Cardiac septum (tissue), 1 donor: ENCODE results near the gene KRT75. TPM values are rescaled to one million over a fixed set of nuclear protein-coding genes. Genes with fewer than 3 reads are reported as not detected.

Source experiments
- DNase-seq: peaks from one replicate; pipeline ENCODE4 v3.0.0-alpha.2; 2020; ENCODE audit warnings: low spot score
- intact Hi-C: fragments of 100-400 bp; cut with DNase I; formaldehyde crosslinking; loops from one replicate; pipeline ENCODE4 v1.14.0; 2022
- total RNA-seq: library from RNA; stranded (reverse); fragmentation: NEBNext Ultra II Directional; extraction: Animal tissue kit (Norgen Biotek cat#: 25700); gene quantifications from one replicate; pipeline ENCODE4 v1.2.1, GENCODE V29; 2021
- donor health status: DM: no; HTN: no; CAD: no.

The KRT75 gene
- total RNA-seq, 1 donor from 2014 or later: not detected

DNA sequence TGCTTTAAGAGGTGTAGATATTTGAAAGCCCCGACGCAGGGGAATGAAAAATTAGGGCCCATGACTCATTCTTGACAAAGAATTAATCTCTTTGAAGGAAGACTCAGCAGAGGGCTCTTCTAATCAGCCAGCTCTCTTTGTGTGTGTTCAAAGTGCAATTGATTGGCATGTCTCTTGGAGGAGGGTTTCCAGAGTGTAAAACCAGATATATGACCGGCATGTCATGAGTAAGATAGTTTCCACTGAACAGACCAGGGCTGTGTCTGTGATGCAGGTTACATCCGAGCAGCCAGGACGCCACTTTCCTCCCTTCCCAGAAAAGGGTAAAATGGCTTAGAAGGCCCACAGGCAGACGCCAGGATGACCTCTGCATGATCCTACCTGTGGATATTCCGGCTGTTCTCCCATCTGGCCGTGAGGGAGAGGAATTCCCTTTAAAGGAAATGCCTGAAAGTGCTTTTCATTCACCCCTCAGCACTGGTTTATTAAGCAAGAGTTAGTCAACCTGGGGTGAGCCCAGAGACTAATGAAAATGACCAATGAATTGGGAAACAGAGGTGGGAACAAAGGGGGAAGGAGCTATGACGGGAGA is 7.2 kb upstream of the KRT75 start:
- intact Hi-C loops: no loop called here
- DNase-seq: no peak

DNA sequence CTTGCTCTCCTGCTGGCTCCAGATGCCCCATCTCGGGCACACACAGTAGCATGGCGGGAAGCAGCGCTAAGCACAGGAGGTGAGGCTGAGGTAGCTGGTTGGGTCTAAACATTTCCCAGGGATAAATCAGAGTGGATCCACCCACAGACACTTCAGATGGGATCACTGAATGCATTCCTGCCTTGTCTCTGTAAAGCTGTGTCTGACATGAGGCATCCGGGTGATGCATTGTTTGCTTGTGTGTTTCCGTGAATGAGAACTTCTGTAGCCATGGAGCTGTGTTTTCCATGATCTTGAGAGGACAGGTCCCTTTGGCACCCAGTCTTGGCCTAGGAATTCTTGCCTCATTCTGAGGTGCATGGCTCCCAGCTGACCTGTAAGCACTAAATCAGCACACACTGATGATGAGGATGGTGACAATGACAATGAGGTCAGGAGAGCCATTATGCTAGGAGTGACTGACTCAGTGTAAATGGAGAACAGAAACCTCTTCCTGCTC is 6.7 kb upstream of the KRT75 start:
- intact Hi-C loops: no loop called here
- DNase-seq: no peak

DNA sequence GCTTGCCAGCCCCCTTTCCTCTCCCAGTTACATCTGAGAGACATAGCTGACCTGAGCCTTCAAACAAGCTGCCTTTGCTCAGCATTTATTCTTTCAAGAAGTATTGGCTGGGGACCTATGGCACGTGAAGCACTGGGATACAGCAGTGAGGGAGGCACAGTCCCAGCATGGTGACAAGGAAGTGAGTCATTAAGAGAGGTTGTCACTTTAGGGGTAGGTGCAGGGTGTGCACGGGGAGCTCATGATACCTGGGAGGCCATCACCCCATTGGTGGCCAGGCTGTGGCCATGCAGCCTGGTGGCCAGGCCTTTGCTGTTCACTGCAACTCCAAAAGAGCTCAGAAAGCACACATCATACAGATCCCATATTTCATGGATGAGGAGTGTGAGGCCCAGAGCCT is 5.7 kb upstream of the KRT75 start:
- intact Hi-C loops: no loop called here
- no peak for DNase-seq

DNA sequence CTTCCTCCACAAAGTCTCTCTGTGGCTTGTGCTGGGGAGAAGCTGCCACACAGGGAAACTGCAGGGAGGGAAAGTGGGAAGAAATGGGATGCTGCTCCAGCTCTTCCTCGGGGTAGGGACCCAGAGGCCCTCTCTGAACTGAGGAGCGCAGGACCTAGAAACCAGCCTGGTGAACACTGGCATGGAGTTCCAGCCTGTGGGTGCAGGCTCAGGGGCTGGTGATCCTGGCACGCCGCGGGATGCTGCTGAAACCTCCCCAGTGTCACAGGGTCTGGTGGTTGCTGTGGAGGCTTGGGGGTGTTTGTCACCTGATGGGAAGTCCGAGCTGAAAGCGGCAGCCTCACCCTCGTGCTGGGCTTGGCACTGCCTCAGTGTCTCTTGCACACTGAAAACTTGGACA is 5.2 kb upstream of the KRT75 start:
- intact Hi-C loops: no loop called here
- DNase-seq: no peak

DNA sequence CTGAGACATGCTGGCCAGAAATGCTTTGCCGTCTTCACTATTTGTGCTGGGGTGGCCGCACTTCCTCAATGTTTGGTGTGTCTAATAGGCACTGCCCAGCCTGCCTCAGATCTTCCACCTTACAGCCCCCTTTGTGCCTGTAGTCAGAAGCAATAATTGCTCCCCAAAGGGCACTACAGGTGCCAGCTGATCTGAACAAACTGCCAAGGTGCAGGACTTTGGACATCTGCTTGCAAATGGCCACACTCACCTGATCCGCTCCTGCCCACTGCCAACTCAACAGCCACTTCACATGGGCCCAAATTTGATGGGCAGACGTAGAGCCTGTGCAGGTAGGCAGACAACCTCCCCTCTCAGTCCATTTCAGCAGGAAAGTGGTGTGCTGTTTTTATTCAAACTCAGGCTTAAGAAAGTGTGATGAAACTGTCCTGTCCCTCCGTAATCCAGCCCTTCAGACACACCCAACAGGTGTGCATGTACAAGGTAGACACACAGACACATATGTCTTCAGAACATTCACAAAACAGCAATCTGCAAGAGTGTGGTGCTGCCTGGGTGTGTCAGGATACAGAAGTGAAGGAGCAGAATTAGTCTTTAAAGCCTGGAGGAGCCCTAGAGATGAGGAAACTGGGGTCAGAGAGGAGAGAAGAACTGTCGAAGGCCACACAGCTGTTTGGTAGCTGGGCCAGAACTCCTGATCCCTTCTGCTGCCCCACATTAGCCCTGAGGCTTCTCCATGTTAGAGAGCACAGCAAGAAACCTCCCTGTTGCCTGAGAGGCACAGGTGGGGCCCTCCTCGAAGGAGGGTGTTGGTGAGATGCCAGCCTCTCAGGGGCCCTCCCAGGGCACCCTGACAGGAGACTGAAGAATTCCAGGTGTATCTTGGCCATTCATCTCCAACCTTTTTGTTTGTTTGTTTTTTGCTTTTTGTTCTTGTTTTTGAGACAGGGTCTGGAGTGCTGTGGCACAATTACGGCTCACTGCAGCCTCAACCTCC is 4.4 kb upstream of the KRT75 start:
- intact Hi-C loops: no loop called here
- no peak for DNase-seq

DNA sequence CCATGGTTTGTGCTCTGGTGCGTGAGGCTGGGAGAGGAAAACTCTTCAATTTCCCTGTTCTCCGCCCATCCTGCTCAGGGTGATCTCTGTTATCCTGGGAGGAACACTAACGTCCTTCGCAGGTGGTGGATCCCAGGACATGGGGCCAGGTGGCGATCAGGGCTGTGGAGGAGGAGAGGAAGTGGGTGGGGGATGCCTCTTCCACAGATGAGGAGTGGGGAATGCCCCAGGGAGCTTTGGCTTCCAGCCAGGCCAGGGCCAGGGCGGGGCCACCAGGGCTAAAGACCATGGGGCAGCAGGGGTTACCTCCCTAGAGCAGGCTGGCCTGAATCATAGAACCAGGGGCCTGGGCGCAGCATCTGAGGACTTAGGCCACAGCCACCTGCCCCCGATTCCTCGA is 3.3 kb upstream of the KRT75 start:
- intact Hi-C loops: no loop called here
- DNase-seq: no peak

DNA sequence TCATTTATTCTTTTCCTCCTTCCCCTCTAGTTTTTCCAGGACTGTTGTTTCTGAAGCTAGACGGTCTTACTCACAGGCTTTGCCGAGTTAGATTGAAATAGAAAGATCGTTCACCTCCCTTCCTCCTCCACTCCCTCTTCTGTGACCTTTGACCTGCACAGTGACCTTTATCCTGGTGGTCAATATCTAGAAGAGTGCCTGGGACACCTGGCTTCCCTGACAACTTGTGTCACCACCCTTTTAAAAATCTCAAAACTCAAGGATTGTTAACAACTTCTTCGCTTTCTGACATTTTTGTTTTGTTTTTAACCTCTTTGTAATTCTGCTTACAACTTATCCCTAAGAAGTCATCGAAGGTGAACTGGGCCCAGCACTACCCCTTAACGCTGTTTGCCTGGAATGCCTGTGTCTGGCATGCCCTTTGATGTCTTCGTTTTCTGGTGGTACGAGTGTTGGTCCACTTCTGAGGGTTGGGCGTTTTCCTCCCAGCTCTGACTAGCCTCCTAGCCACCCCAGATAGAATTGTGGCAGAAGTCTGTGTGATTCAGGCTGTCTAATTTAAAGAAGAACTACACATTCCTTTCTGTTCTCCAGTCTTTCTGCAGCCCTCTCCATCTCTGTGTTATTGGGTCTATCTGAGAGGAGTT is 2.8 kb upstream of the KRT75 start:
- intact Hi-C loops: no loop called here
- no peak for DNase-seq

DNA sequence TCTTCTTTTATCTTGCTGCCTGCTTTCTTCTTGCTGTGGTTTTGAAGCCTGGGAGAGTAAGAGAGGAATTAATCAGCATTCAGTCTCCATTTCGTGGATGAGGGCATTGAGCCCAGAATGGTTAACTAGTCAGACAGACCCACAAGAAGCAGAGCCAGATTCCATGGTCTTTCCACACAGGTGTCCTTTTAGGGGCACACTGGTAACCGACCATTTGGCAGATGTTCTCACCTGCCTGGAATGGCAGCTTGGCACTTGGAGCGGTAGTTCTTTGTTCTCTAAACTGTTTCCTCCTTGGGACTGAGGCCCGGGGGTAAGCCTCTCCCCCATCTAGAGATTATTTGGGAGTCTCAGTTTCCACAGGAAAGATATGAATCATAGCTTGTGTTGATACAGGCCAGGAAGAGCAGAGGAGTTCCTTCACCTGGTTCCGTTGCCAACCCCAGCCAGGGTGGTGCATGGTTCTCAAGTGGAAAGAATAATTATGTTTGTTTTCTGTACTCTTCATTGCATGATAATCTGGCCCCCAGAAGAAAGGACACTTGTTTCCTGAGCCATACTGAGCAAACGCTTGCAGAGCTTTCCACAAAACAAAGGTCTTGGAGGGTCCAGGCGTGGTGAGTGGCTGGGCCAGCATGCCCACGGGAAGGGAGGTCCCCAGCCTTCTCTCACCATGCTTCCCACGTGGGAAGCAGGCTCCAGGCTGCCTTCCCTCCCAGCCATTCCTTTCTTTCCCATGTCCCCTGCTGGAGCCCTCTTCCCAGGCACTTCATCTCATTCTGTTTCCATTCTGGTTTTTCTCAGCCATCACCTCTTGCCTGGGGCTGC is 2.0 kb upstream of the KRT75 start:
- DNase-seq: no peak
- intact Hi-C loops: no loop called here

DNA sequence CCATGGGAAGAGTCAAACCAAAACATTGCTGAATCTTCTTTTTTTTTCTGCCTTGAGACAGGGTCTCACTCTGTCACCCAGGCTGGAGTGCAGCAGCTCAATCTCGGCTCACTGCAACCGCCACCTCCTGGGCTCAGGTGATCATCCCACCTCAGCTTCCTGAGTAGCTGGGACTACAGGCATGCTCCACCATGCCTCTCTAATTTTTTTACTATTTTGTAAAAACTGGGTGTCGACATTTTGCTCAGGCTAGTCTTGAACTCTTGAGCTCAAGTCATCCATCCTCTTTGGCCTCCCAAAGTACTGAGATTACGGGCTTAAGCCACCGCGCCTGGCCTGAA is 1.5 kb upstream of the KRT75 start:
- no peak for DNase-seq
- intact Hi-C loops: no loop called here

DNA sequence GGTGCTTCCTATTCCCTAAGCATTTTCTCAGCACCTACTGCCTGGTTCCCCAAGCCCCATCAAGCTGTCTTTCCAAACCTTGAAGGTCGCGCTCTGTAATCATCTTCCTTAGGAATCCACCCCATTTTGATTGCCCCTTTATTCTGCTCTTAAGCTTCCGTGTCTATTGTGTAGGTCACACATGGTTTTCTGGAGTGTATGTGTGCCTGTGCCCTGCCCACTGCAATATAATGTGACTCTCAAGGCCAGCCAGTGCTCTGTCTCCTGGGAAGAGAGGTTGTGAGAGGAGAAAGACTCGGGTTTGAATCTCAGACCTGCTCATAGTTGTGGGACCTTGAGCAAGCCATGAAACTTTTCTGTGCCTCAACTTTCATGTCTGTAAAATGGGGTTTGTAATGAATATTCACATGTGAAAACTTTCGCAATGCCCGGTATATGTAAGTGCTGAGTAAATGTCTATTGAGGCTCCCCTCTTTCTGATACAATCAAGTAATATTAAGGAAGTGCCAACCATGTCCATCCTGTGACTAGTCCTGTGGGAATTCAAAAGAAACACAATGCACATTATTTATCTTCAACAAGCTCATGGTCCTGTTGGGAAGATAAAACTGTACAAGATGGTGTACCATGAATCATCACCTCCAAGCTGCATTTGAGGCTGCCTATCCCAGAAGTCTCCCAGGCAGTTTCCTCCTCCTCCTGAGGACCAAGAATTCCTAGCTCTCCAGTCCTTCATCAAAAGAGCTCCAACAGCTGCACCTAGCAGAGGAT is 774 bp upstream of the KRT75 start:
- DNase-seq: no peak

DNA sequence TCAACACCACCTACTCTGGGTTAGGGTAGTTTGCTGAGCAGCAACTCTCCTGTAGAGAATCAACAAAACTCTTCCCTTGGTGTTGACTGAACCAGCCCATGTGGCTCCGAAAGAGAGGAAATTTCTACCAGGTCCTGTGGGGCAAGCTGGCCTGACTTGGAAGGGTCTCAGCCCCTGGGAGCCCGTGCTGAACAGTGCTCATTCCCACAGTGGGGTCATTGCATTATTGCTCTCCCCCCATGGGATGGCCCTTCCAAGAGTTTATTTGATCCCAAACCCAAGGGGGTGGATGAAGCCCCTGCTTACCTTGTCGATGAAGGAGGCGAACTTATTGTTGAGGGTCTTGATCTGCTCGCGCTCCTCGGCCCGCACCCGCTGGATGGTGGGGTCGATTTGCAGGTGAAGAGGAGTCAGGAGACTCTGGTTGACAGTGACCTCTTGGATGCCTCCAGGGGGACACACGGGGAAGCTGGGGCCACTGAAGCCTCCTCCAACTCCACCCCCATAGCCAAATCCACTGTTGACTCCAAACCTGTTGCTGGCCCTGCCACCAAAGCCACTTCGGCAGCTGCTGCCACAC is 580 bp downstream of the KRT75 start:
- DNase-seq: no peak
- intact Hi-C loops: no loop called here

More for the DNA sequence above, 774 bp upstream of the KRT75 start:
- intact Hi-C loops: no loop called here

DNA sequence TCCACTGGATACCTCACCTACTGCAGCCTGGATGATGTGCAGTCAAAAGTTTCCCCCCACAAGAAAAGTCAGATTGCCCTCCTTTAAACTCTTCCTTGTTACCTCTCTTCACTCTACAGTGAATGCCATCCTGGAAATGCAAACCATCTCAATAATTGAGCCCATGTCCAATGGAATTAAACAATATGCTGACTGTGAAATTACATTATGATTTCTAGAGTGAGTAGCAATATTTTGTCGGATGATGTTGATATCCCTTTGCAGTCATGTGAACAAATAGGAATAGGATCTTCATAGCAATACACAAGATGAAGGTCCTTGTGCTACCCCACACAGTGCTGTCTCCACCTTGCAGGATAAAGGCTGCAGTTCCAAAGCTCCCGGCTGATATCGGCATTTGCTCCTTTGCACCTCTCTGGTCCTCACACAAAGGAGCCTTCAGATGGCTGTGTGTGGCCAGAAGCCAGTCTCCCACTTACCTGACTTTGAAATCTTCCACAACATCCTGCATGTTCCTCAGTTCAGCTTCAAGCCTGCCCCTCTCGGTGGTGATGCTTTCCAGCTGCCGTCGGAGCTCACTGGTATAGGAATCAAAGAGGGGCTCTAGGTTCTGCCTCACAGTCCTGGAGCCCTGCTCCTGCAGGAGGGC is 1.5 kb downstream of the KRT75 start:
- intact Hi-C loops: no loop called here
- DNase-seq: no peak

DNA sequence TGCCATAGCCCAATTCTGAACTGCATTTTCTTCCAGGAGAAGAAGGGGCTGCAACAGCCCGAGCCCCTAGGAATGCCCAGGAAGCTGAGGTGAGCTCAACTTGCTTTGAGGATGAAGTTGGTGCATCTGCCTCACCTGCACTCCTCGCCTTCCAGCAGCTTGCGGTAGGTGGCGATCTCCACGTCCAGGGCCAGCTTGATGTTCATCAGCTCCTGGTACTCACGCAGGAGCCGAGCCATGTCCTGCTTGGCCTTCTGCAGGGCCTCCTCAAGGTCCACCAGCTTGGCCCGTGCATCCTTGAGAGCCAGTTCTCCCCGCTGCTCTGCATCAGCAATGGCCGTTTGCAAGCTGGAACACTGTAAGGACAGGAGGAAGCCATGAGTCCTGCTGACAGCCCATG is 6.0 kb downstream of the KRT75 start:
- intact Hi-C loops: no loop called here
- DNase-seq: no peak

DNA sequence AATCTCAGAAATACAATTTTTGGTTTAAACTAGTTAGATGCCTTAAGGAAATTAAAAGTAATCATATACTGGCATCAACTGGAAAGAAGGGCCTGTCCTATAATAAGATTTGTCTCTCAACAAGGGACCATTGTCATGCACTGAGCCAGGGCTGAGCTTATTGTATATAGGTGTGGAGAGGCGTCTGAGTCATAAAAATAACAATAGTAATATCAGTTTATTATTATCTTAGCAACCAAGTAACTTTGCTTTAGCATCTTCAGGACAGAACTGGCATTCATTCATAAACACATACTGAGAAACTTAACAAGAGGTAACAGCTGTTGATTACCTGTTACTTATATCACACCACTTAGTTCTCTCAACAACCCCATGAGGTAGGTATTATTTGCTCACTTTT is 7.1 kb downstream of the KRT75 start:
- intact Hi-C loops: no loop called here
- no peak for DNase-seq

DNA sequence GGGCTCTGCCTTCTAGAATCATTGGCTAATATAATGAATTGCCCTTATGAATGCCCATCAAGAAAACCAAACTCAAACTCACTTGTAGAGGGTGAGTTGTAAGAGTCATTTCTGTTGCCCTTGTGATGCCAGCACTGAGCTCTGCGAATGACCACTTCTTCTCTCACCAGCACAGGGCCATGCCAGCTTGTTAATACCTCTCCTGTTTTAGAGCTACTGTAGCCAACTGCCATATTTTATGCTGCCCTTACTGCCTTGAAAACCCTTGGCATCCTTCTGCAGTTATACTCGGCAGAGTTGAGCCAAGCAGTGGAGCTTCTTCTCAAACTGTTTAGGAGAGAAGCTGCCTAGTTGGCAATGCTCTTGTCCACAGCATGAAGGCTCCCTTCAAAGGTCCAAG is 8.1 kb downstream of the KRT75 start:
- DNase-seq: no peak
- intact Hi-C loops: no loop called here

DNA sequence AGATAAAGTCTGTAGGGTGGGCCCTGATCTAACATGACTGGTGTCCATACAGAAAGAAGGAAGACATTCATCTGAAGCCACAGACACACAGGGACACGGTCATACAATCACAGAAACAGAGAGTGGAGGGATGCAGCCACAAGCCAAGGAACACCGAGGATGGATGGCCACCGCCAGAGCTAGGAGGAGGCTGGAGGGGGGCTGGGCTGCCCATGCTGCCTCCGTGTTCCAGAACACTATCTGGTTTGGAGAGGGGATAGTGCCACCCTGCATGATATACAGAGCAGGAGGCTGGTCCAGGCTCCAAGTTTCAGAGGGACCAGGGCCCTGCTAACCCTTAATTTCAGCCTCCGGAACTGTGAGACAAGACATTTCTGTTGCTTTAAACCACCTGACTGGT is 8.7 kb downstream of the KRT75 start:
- intact Hi-C loops: no loop called here

DNA sequence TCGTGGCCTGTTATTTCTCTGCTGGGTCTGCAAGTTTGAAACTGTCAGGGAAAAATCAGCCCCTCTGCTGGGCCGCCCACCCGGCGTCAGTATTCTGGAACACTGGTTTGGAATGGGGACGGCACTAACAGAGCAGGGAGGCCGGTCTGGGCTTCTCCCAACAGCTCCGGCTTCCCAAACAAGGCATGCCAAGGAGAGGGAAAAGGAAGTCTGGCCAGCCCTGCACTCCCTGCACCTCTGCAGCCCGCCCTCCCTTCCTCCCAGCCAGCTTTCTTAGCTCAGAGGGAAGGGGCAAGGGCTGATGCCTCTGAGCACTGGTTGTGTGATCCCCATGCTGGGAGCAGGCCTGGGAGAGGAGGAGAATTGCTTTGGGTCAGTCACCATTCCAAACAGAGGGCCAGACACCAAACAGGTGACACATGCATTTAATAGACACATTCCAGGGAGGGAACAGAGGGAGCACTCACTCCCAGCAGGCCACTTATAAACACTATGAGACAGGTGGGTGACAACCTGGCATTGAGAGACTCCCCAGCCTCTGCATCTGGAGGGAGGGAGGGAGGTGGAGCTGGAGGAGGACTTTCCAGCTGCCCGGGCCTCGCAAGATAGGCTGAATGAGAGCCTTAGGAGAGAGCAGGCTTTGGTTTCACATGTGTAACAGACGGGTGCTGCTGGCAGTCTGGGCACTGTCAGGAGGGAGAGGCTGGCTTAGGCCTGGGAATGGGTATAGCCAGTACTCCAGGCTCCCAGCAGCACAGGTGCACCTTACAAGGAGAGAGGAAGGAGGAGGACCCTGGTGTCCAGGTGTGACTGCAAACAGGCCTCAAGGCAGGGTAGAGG is 10.3 kb downstream of the KRT75 start:
- intact Hi-C loops: no loop called here
- no peak for DNase-seq

More for the DNA sequence above, 8.7 kb downstream of the KRT75 start:
- no peak for DNase-seq
